NB4 (cell line): ENCODE measurements around the gene B9D1.
A peak's percentile ranks its signal among the peaks of the same experiment; 100 is the strongest.

Experiments used
- DNase-seq: peaks from one replicate; pipeline ENCODE4 v3.0.0; 2010; ENCODE audit warnings: low read depth
- H3K4me3 ChIP-seq: one replicate; pipeline ENCODE4 v1.5.1; 2011; ENCODE audit warnings: mild to moderate bottlenecking, low read depth, low read length, moderate library complexity
- CTCF ChIP-seq: IDR thresholded peaks from one replicate; pipeline ENCODE4 v1.5.1; 2012; ENCODE audit warnings: low read depth, low read length
- MAX ChIP-seq: IDR thresholded peaks from 2 replicates; pipeline ENCODE4 v1.6.1; 2011; ENCODE audit warnings: low read depth, low read length
- MYC ChIP-seq: IDR thresholded peaks from 2 replicates; pipeline ENCODE4 v1.6.1; 2011; ENCODE audit warnings: low read depth, low read length
- POLR2A ChIP-seq: IDR thresholded peaks from 2 replicates; pipeline ENCODE4 v1.6.1; 2011; ENCODE audit warnings: mild to moderate bottlenecking; ENCODE audit not compliant: insufficient read length; ENCODE audit errors: extremely low read depth

Gene B9D1

GRCh38 chr17:19402171-19402570 lies 39.6 kb upstream of the B9D1 start:
- TF ChIP-seq MYC: no peak
- TF ChIP-seq MAX: no peak
- TF ChIP-seq POLR2A: no peak
- no peak for TF ChIP-seq CTCF
- no peak for DNase-seq

GRCh38 chr17:19401321-19402010 lies 38.9 kb upstream of the B9D1 start:
- H3K4me3 ChIP-seq: no peak overlapping the region
- no peak for TF ChIP-seq POLR2A
- no peak for TF ChIP-seq CTCF
- no peak for TF ChIP-seq MYC
- no peak for TF ChIP-seq MAX
- no peak for DNase-seq

More at GRCh38 chr17:19402171-19402570, 39.6 kb upstream of the B9D1 start:
- H3K4me3 ChIP-seq: no peak overlapping the region

- no peak for TF ChIP-seq MAX
- TF ChIP-seq CTCF: no peak
- TF ChIP-seq POLR2A: no peak
- no peak for TF ChIP-seq MYC
- H3K4me3 ChIP-seq: no peak overlapping the region
- no peak for DNase-seq
These were observed 37.4 kb upstream of the B9D1 start for GRCh38 chr17:19399750-19400450.

- DNase-seq: peak; percentile 90
- no peak overlapping the region for H3K4me3 ChIP-seq
- peak; percentile 79 for TF ChIP-seq MYC
- TF ChIP-seq MAX: peak; percentile 70
- TF ChIP-seq CTCF: no peak
- no peak for TF ChIP-seq POLR2A
These were observed 36.0 kb upstream of the B9D1 start for GRCh38 chr17:19398301-19399181.

GRCh38 chr17:19397556-19398041 lies 35.1 kb upstream of the B9D1 start:
- no peak for TF ChIP-seq CTCF
- no peak for TF ChIP-seq MYC
- no peak for TF ChIP-seq POLR2A
- TF ChIP-seq MAX: no peak
- H3K4me3 ChIP-seq: no peak overlapping the region
- no peak for DNase-seq
